Measurements from ENCODE around the gene DPYD. TPM values are rescaled to one million over a fixed set of nuclear protein-coding genes. Genes with fewer than 3 reads are reported as not detected.

DPYD gene
- total RNA-seq = 21.7 TPM

- peak; percentile 77 for DNase-seq
These were observed at the start of gene DPYD for GRCh38 chr1:97920832-97921571. Gene DPYD, minus strand, starts transcription at chr1:97921034. Its CDS starts 112 bp downstream, at chr1:97920922.

GRCh38 chr1:97960470-97960869, 39.6 kb upstream of the DPYD start:
- DNase-seq = no peak

GRCh38 chr1:97947695-97948094, 26.9 kb upstream of the DPYD start:
- no peak for DNase-seq

GRCh38 chr1:97943354-97943753, 22.5 kb upstream of the DPYD start:
- DNase-seq = no peak

GRCh38 chr1:97942161-97943123, 21.6 kb upstream of the DPYD start:
- DNase-seq = no peak

- DNase-seq = no peak
These were observed 17.4 kb upstream of the DPYD start for GRCh38 chr1:97938285-97938642.

- DNase-seq = no peak
These were observed 16.1 kb upstream of the DPYD start for GRCh38 chr1:97936976-97937375.

GRCh38 chr1:97934491-97934890, 13.7 kb upstream of the DPYD start:
- DNase-seq = no peak

GRCh38 chr1:97929874-97930851, 9.3 kb upstream of the DPYD start:
- DNase-seq = no peak

GRCh38 chr1:97926017-97926708, 5.3 kb upstream of the DPYD start:
- DNase-seq = no peak

GRCh38 chr1:97925151-97925550, 4.3 kb upstream of the DPYD start:
- DNase-seq = no peak

- no peak for DNase-seq
These were observed 3.0 kb upstream of the DPYD start for GRCh38 chr1:97923811-97924210.

GRCh38 chr1:97920276-97920831, 480 bp downstream of the DPYD start:
- no peak for DNase-seq

- DNase-seq = peak; percentile 12
These were observed 1.1 kb downstream of the DPYD start for GRCh38 chr1:97919585-97920261.

- DNase-seq = no peak
These were observed 1.9 kb downstream of the DPYD start for GRCh38 chr1:97918961-97919360.

- no peak for DNase-seq
These were observed 7.2 kb downstream of the DPYD start for GRCh38 chr1:97913506-97914139.

- no peak for DNase-seq
These were observed 9.3 kb downstream of the DPYD start for GRCh38 chr1:97911266-97912215.

GRCh38 chr1:97909266-97909665, 11.6 kb downstream of the DPYD start:
- no peak for DNase-seq

- DNase-seq = no peak
These were observed 12.9 kb downstream of the DPYD start for GRCh38 chr1:97907886-97908285.
